Panc1 (cell line): ENCODE data around the gene CYP11A1. TPM values are rescaled to one million over a fixed set of nuclear protein-coding genes. Genes with fewer than 3 reads are reported as not detected.

Experiments used
- ATAC-seq: fragments of 200-7000 bp; cut with Tn5 transposase; 2 replicates; pipeline ENCODE4 v1.9.1; 2020; ENCODE audit warnings: mild to moderate bottlenecking, moderate library complexity
- BruUV-seq: library from RNA; stranded (reverse); fragments of 400-500 nt; replicated peaks from 2 replicates; lab custom pipeline; 2021; lab: Mats Ljungman, UMichigan
- CTCF ChIA-PET: fragments of 300-600 bp; sonication (Branson Sonifier 250); formaldehyde crosslinking; loops from one replicate; lab custom pipeline; 2022; ENCODE audit warnings: antibody characterized with exemption; lab: Charles Lee
- POLR2A ChIA-PET: fragments of 300-600 bp; sonication (Branson Sonifier 250); formaldehyde crosslinking; loops from one replicate; lab custom pipeline; 2022; ENCODE audit warnings: antibody characterized with exemption; lab: Charles Lee
- DNase-seq: peaks from one replicate; pipeline ENCODE4 v3.0.0-alpha.2; 2010; ENCODE audit warnings: low read depth, low spot score
- H3K27ac ChIP-seq: 2 replicates; pipeline ENCODE4 v1.5.1; 2011; ENCODE audit warnings: mild to moderate bottlenecking, low read length, inconsistent platforms
- H3K27me3 ChIP-seq: fragments of 200-500 bp; sonication (Bioruptor generic); 2 replicates; pipeline ENCODE4 v1.6.0; 2014; ENCODE audit warnings: low read length, inconsistent platforms; ENCODE audit not compliant: control insufficient read depth, insufficient read depth
- H3K36me3 ChIP-seq: fragments of 200-500 bp; sonication (Bioruptor generic); 2 replicates; pipeline ENCODE4 v1.5.1; 2014; ENCODE audit warnings: inconsistent platforms, mild to moderate bottlenecking, low read length, moderate library complexity; ENCODE audit not compliant: control insufficient read depth, insufficient read depth
- H3K4me1 ChIP-seq: 2 replicates; pipeline ENCODE4 v1.5.1; 2011; ENCODE audit warnings: inconsistent platforms, mild to moderate bottlenecking, low read length, moderate library complexity; ENCODE audit not compliant: control insufficient read depth, insufficient read depth
- H3K4me3 ChIP-seq, 2 experiments: 2 replicates each; pipeline ENCODE4 v1.5.1; 2011 to 2012; ENCODE audit warnings: low read depth in 2 of 2, low read length in 2 of 2, mild to moderate bottlenecking in 2 of 2, inconsistent platforms in 1 of 2, moderate library complexity in 1 of 2
- H3K9me3 ChIP-seq: fragments of 200-500 bp; sonication (Bioruptor generic); 2 replicates; pipeline ENCODE4 v1.5.1; 2014; ENCODE audit warnings: low read depth, mild to moderate bottlenecking, inconsistent platforms, low read length, moderate library complexity; ENCODE audit not compliant: control insufficient read depth, insufficient read depth
- CTCF ChIP-seq: fragments of 450-650 bp; IDR thresholded peaks from 2 replicates; pipeline ENCODE4 v1.5.1; 2017; ENCODE audit warnings: mild to moderate bottlenecking
- POLR2AphosphoS5 ChIP-seq: IDR thresholded peaks from 2 replicates; pipeline ENCODE4 v1.6.1; 2012; ENCODE audit warnings: mild to moderate bottlenecking, low read depth, low read length, moderate library complexity
- REST ChIP-seq, 2 experiments: IDR thresholded peaks; 2 replicates each; pipeline ENCODE4 v1.6.1; 2011 to 2012; ENCODE audit warnings: low read depth in 2 of 2, control low read depth in 1 of 2, low read length in 1 of 2, mild to moderate bottlenecking in 1 of 2, moderate library complexity in 1 of 2; ENCODE audit not compliant: insufficient read depth in 1 of 2
- SIN3A ChIP-seq: IDR thresholded peaks from 2 replicates; pipeline ENCODE4 v1.6.1; 2012; ENCODE audit warnings: low read depth, mild to moderate bottlenecking, low read length, moderate library complexity, borderline replicate concordance; ENCODE audit not compliant: insufficient read depth
- TCF7L2 ChIP-seq: IDR thresholded peaks from 2 replicates; pipeline ENCODE4 v1.6.1; 2011; ENCODE audit warnings: mild to moderate bottlenecking, low read depth, low read length, inconsistent platforms
- in situ Hi-C: cut with HindIII; loops from 2 replicates; pipeline ENCODE4 v1.10.0; 2016; ENCODE audit warnings: low sequenced_read_pairs, low pct_unique_long_range_greater_than_20kb
- intact Hi-C: fragments of 100-400 bp; cut with micrococcal nuclease; formaldehyde crosslinking; loops from one replicate; pipeline ENCODE4 v1.10.0; 2022; ENCODE audit not compliant: unreplicated experiment
- total RNA-seq: library from RNA; stranded (reverse); gene quantifications from one replicate; pipeline ENCODE4 v1.2.1, GENCODE V29; 2021; ENCODE audit not compliant: unreplicated experiment

CYP11A1 gene
- total RNA-seq, 1 experiment from 2014 or later = 0.57 TPM

- DNase-seq (no peak), ATAC-seq (no peak)
- intact Hi-C loops (no loop called here), in situ Hi-C loops (no loop called here)
- Histone ChIP-seq H3K9me3 (no peaks in the 10 kb centered on the region), H3K36me3 (no peaks in the 10 kb centered on the region), H3K27ac (no peak overlapping the region), H3K4me3 (no peak overlapping the region), H3K4me1 (no peaks in the 10 kb centered on the region), H3K27me3 (no peaks in the 10 kb centered on the region)
- no TSS peak for BruUV-seq
- ChIA-PET POLR2A (no interaction called here), CTCF (no interaction called here)
- no peak for TF ChIP-seq CTCF
- no peak for TF ChIP-seq TCF7L2
- TF ChIP-seq SIN3A = no peak
- TF ChIP-seq REST (IDR thresholded peaks at IDR 0.05; ENCODE audit: insufficient read depth in 1 of 2, low read depth in 2 of 2, low read length in 1 of 2) = no peak
- no peak for TF ChIP-seq POLR2AphosphoS5
Measured at GRCh38 chr15:74414081-74414580, 46.7 kb upstream of the CYP11A1 start.

GRCh38 chr15:74413350-74414080 is 46.1 kb upstream of the CYP11A1 start:
- ATAC-seq (no peak), DNase-seq (no peak)
- Histone ChIP-seq H3K4me1 (no peaks in the 10 kb centered on the region), H3K27me3 (no peaks in the 10 kb centered on the region), H3K9me3 (no peaks in the 10 kb centered on the region), H3K4me3 (no peak overlapping the region), H3K27ac (no peak overlapping the region), H3K36me3 (no peaks in the 10 kb centered on the region)
- TF ChIP-seq TCF7L2 (no peak), REST (IDR thresholded peaks at IDR 0.05; ENCODE audit: insufficient read depth in 1 of 2, low read depth in 2 of 2, low read length in 1 of 2) (no peak), POLR2AphosphoS5 (no peak), CTCF (no peak), SIN3A (no peak)
- ChIA-PET POLR2A (no interaction called here), CTCF (no interaction called here)
- in situ Hi-C loops = no loop called here
- no TSS peak for BruUV-seq
- intact Hi-C loops = no loop called here
